ENCODE results near the gene ARHGAP24. TPM values are rescaled to one million over a fixed set of nuclear protein-coding genes. Genes with fewer than 3 reads are reported as not detected.
A peak's percentile ranks its signal among the peaks of the same experiment; 100 is the strongest.

ARHGAP24 gene
- under 1 TPM in 1 of 2 donors, not detected in 1; 0.40 TPM for total RNA-seq

DNA sequence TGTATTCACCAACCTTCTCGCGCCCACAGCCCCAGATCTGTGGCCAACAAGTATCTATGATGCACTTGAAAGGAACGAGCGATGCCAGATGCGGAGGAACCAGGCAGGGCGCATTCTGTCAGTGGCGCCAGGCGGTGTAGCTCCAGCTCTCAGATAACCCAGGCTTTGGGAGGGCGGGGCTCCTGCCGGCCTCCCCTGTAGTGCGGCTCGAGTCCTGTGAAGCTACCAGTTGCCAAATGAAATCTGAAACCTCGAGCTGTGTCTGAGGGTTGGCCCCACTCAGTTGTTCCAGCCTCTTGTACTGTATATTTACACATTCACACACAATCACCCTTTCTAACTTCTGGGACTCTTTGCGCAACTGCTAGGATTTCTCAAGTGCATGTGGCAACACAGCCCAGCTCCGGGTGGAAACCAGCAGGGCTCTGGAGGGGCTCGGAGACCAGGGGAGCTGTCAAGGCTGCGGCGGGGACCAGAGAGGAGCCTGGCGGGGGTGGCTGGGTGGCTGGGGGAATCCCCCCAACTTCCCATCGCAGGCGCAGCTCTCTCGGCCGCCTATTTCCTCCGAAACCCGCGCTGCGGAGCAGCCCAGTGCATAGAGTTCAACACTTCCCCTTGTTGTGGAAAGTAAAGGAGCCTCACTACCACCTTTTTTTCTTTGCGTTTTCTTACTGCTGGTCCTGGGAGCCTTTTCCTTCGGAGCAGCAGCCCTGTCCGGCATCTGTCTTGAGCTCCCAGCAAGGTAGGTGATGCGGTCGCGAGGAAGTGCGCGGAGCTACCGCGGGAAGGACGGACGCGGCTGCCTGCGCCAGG is at the start of gene ARHGAP24:
Gene ARHGAP24, plus strand, starts transcription at position 333 of the 813 bp plus-strand sequence.
- Mint-ChIP-seq H3K27ac (no peak within 1 kb of the TSS), H3K9me3 (peaks cover 4% of the 10 kb centered on the region), H3K4me1 (no peaks in the 10 kb centered on the region), H3K36me3 (ENCODE audit: low read depth) (no peaks in the 10 kb centered on the region), H3K4me3 (no peak within 1 kb of the TSS), H3K27me3 (peaks cover 17% of the 10 kb centered on the region)
- peak; percentile 52 for ATAC-seq (replicated peaks)

GRCh38 chr4:85426366-85426765 is 48.6 kb upstream of the ARHGAP24 start:
- H3K4me3 Mint-ChIP-seq, result no peak overlapping the region
- H3K27me3 Mint-ChIP-seq, result peaks cover 3% of the 10 kb centered on the region
- no peak overlapping the region for H3K27ac Mint-ChIP-seq
- no peaks in the 10 kb centered on the region for H3K9me3 Mint-ChIP-seq
- H3K4me1 Mint-ChIP-seq, result no peaks in the 10 kb centered on the region
- no peak for ATAC-seq (replicated peaks)
- H3K36me3 Mint-ChIP-seq (ENCODE audit: low read depth), result no peaks in the 10 kb centered on the region

DNA sequence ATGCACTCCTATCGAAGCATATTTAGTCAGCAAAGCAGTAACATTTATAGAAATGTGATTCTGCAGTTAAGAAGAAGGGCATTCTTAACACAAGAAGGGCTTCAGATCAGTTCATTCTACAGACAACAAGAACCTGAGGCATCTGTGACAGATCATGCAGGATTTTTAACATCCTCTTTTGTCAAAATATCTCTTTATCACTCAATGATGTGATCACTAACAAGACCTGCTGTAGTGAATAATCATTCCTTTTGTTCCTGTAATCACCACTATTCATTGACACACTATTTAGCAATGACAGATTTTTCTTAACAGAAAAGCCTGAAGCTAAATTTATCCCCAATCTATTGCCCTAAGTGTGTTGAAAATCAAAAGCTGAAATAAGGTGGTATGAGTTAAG is 47.8 kb upstream of the ARHGAP24 start:
- Mint-ChIP-seq H3K27ac (no peak overlapping the region), H3K4me1 (no peaks in the 10 kb centered on the region), H3K9me3 (no peaks in the 10 kb centered on the region), H3K27me3 (peaks cover 3% of the 10 kb centered on the region), H3K36me3 (ENCODE audit: low read depth) (no peaks in the 10 kb centered on the region), H3K4me3 (no peak overlapping the region)
- ATAC-seq (replicated peaks), result no peak

DNA sequence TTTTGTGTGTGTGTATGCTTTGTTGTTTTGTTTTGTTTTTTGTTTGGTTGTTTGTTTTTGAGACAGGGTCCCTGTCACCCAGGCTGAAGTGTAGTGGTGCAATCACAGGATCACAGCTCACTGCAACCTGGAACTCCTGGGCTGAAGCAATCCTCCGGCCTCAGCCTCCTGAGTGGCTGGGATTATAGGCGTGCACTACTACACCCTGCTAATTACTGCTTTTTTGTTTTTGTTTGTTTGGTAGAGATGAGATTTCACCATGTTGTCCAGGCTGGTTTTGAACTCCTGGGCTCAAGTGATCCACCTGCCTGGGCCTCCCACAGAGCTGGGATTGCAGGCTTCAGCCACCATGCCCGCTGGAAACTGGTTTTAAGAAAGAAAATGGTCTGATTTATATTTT is 44.7 kb upstream of the ARHGAP24 start:
- Mint-ChIP-seq H3K4me3 (no peak overlapping the region), H3K27me3 (peaks cover 3% of the 10 kb centered on the region), H3K36me3 (ENCODE audit: low read depth) (no peaks in the 10 kb centered on the region), H3K9me3 (no peaks in the 10 kb centered on the region), H3K4me1 (no peaks in the 10 kb centered on the region), H3K27ac (no peak overlapping the region)
- no peak for ATAC-seq (replicated peaks)

DNA sequence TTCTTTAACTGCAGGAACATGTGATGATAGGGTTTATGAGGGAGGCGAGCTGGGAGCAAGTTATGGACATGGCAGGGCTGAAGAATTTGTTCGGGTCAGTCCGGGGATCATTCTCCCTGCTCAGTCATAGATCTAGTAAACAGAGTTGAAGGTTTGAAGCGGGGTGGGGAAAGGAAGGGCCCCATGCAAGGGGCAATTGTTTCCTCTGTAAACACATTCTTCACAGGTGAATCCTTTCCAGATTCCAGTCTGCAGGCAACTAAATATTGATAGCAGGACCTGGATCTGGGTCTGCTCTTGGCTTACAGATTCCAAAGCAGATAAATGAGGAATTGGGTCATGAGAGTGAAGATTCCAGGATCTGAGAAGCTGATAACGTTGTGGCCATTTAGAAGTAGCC is 44.3 kb upstream of the ARHGAP24 start:
- H3K27me3 Mint-ChIP-seq, result peaks cover 3% of the 10 kb centered on the region
- H3K27ac Mint-ChIP-seq, result no peak overlapping the region
- H3K4me3 Mint-ChIP-seq, result no peak overlapping the region
- H3K36me3 Mint-ChIP-seq (ENCODE audit: low read depth), result no peaks in the 10 kb centered on the region
- H3K9me3 Mint-ChIP-seq, result no peaks in the 10 kb centered on the region
- H3K4me1 Mint-ChIP-seq, result no peaks in the 10 kb centered on the region
- ATAC-seq (replicated peaks), result no peak

- Mint-ChIP-seq H3K9me3 (no peaks in the 10 kb centered on the region), H3K4me1 (no peaks in the 10 kb centered on the region), H3K36me3 (ENCODE audit: low read depth) (no peaks in the 10 kb centered on the region), H3K4me3 (no peak overlapping the region), H3K27ac (no peak overlapping the region), H3K27me3 (peaks cover 3% of the 10 kb centered on the region)
- ATAC-seq (replicated peaks), result no peak
Measured at GRCh38 chr4:85431156-85431555, 43.8 kb upstream of the ARHGAP24 start.

GRCh38 chr4:85431881-85432485 is 43.0 kb upstream of the ARHGAP24 start:
- Mint-ChIP-seq H3K27me3 (peaks cover 3% of the 10 kb centered on the region), H3K36me3 (ENCODE audit: low read depth) (no peaks in the 10 kb centered on the region), H3K4me1 (no peaks in the 10 kb centered on the region), H3K27ac (no peak overlapping the region), H3K9me3 (peaks cover 4% of the 10 kb centered on the region), H3K4me3 (no peak overlapping the region)
- no peak for ATAC-seq (replicated peaks)

- Mint-ChIP-seq H3K36me3 (ENCODE audit: low read depth) (no peaks in the 10 kb centered on the region), H3K27ac (no peak overlapping the region), H3K27me3 (no peaks in the 10 kb centered on the region), H3K4me1 (no peaks in the 10 kb centered on the region), H3K4me3 (no peak overlapping the region), H3K9me3 (no peaks in the 10 kb centered on the region)
- no peak for ATAC-seq (replicated peaks)
Measured at GRCh38 chr4:85445050-85445639, 29.8 kb upstream of the ARHGAP24 start.

- H3K36me3 Mint-ChIP-seq (ENCODE audit: low read depth), result no peaks in the 10 kb centered on the region
- no peak for ATAC-seq (replicated peaks)
- no peaks in the 10 kb centered on the region for H3K4me1 Mint-ChIP-seq
- H3K9me3 Mint-ChIP-seq, result no peaks in the 10 kb centered on the region
- H3K27ac Mint-ChIP-seq, result no peak overlapping the region
- H3K27me3 Mint-ChIP-seq, result no peaks in the 10 kb centered on the region
- H3K4me3 Mint-ChIP-seq, result no peak overlapping the region
Measured at GRCh38 chr4:85446141-85446861, 28.6 kb upstream of the ARHGAP24 start.

GRCh38 chr4:85448906-85449890 is 25.8 kb upstream of the ARHGAP24 start:
- no peaks in the 10 kb centered on the region for H3K27me3 Mint-ChIP-seq
- H3K4me3 Mint-ChIP-seq, result no peak overlapping the region
- ATAC-seq (replicated peaks), result no peak
- no peaks in the 10 kb centered on the region for H3K4me1 Mint-ChIP-seq
- no peaks in the 10 kb centered on the region for H3K9me3 Mint-ChIP-seq
- no peaks in the 10 kb centered on the region for H3K36me3 Mint-ChIP-seq (ENCODE audit: low read depth)
- H3K27ac Mint-ChIP-seq, result no peak overlapping the region

GRCh38 chr4:85452058-85452731 is 22.8 kb upstream of the ARHGAP24 start:
- ATAC-seq (replicated peaks), result no peak
- Mint-ChIP-seq H3K27me3 (no peaks in the 10 kb centered on the region), H3K9me3 (no peaks in the 10 kb centered on the region), H3K4me3 (no peak overlapping the region), H3K4me1 (no peaks in the 10 kb centered on the region), H3K27ac (no peak overlapping the region), H3K36me3 (ENCODE audit: low read depth) (no peaks in the 10 kb centered on the region)

- H3K27me3 Mint-ChIP-seq, result no peaks in the 10 kb centered on the region
- no peaks in the 10 kb centered on the region for H3K9me3 Mint-ChIP-seq
- no peaks in the 10 kb centered on the region for H3K4me1 Mint-ChIP-seq
- no peak for ATAC-seq (replicated peaks)
- no peak overlapping the region for H3K4me3 Mint-ChIP-seq
- no peaks in the 10 kb centered on the region for H3K36me3 Mint-ChIP-seq (ENCODE audit: low read depth)
- no peak overlapping the region for H3K27ac Mint-ChIP-seq
Measured at GRCh38 chr4:85455942-85456341, 19.0 kb upstream of the ARHGAP24 start.

GRCh38 chr4:85457752-85458467 is 17.0 kb upstream of the ARHGAP24 start:
- H3K36me3 Mint-ChIP-seq (ENCODE audit: low read depth), result no peaks in the 10 kb centered on the region
- H3K4me1 Mint-ChIP-seq, result no peaks in the 10 kb centered on the region
- H3K27ac Mint-ChIP-seq, result no peak overlapping the region
- H3K27me3 Mint-ChIP-seq, result no peaks in the 10 kb centered on the region
- H3K9me3 Mint-ChIP-seq, result no peaks in the 10 kb centered on the region
- H3K4me3 Mint-ChIP-seq, result no peak overlapping the region
- ATAC-seq (replicated peaks), result no peak
